HG02938 (cell line): ENCODE results near the gene FURIN.
"Not testable (repeated sequence)": the region's sequence is repeated elsewhere in the genome, so short reads cannot be mapped to it uniquely, and the experiment has no call there.

Experiments used
- ATAC-seq: cut with Tn5 transposase; IDR thresholded peaks from one replicate; pipeline ENCODE4 v1.9.1; 2021; ENCODE audit warnings: mild to moderate bottlenecking, moderate library complexity; ENCODE audit not compliant: unreplicated experiment

The FURIN gene

DNA sequence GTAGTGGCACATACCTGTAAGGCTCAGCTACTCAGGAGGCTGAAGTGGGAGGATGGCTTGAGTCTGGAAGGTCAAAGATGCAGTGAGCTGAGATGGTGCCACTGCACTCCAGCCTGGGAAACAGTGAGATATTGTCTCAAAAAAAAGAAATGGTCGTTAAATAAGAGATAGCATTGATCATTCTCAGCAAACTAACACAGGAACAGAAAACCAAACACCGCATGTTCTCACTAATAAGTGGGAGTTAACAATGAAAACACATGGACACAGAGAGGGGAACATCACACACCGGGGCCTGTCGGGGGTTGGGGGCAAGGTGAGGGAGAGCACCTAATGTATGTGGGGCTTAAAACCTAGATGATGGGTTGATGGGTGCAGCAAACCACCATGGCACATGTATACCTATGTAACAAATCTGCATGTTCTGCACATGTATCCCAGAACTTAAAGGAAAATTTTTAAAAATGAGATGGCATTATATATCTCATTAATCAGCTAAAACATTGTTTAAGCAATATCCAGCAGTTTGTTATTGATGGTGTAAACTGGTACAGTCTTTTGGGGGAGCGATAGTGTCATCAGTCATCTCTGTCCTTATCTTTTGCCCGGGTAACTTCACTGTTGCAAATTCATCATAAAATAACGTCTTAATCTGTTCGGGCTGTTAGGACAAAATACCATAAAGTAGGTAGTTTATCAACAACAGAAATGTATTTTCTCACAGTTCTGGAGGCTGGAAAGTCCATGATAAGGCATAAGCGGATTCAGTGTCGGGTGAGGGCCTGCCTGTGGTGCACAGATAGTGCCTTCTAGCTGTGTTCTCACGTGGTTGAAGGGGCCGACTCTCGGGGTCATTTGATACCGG, 33.0 kb downstream of the FURIN start:
- no peak for ATAC-seq

- peak; percentile 65 for ATAC-seq
These were observed 33.9 kb downstream of the FURIN start for GRCh38 chr15:90902040-90902839.

- ATAC-seq = peak; percentile 56
These were observed 34.7 kb downstream of the FURIN start, which contains the start of gene MAN2A2 for GRCh38 chr15:90902840-90903732. MAN2A2 (plus strand) TSS chr15:90903302; CDS start chr15:90904208, 906 bp downstream.

GRCh38 chr15:90903733-90904536, 35.5 kb downstream of the FURIN start:
- ATAC-seq = no peak

GRCh38 chr15:90904746-90905145, 36.4 kb downstream of the FURIN start:
- no peak for ATAC-seq

- no peak for ATAC-seq
These were observed 37.2 kb downstream of the FURIN start for GRCh38 chr15:90905306-90906180.

DNA sequence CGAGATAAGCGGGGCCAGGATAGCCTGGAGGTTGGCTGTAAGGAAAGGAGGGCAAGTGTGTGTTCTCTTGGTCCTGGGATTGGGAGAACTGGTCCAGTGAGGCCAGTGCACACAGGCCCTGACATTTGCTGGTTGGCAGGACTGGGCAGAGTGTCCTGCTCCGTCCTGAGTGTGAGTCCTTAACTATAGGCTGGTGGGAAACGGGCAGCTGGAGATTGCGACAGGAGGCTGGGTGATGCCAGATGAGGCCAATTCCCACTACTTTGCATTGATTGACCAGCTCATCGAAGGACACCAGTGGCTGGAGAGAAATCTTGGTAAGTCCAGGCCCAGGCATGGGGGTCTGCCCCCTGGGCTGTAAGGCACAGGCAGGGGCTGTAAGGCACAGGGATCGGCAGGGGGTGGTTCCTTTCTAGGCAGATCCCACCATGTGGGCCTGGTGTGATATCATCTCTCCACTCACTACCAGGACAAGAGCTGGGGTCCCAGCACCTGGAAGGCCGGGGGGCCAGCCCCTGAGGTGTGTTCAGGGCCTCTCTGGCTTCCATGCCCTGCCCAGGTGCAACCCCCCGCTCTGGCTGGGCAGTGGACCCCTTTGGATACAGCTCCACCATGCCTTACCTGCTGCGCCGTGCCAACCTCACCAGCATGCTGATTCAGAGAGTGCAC, 37.9 kb downstream of the FURIN start:
- ATAC-seq = no peak

GRCh38 chr15:90907051-90907660, 38.8 kb downstream of the FURIN start:
- ATAC-seq = no peak

- ATAC-seq = no peak
These were observed 39.6 kb downstream of the FURIN start for GRCh38 chr15:90907838-90908507.

DNA sequence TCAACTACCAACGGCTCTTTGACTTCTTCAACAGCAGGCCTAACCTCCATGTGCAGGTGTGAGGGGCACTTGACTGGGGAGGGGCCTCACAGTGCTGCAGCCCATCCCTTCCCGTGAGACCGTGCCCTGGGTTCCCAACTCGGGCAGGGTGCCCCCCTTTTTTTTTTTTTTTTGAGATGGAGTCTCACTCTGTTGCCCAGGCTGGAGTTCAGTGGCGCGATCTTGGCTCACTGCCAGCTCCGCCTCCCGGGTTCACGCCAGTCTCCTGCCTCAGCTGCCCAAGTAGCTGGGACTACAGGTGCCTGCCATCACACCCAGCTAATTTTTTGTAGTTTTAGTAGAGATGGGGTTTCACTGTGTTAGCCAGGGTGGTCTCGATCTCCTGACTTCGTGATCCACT, 41.1 kb downstream of the FURIN start:
- ATAC-seq = not testable (repeated sequence)

DNA sequence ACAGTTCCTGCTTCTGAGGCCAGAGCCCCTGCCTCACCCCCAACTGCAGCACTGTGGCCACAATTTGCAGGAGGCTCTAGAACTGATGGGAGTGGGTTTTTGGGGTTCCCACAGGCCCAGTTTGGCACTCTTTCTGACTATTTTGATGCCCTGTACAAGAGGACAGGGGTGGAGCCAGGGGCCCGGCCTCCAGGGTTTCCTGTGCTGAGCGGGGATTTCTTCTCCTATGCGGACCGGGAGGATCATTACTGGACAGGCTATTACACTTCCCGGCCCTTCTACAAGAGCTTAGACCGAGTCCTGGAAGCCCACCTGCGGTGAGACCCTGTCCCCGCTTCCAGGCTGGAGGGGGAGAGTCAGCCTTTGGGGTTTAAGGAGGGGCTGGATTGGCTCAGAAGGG, 41.6 kb downstream of the FURIN start:
- ATAC-seq = no peak

GRCh38 chr15:90910441-90911301, 42.3 kb downstream of the FURIN start:
- no peak for ATAC-seq

DNA sequence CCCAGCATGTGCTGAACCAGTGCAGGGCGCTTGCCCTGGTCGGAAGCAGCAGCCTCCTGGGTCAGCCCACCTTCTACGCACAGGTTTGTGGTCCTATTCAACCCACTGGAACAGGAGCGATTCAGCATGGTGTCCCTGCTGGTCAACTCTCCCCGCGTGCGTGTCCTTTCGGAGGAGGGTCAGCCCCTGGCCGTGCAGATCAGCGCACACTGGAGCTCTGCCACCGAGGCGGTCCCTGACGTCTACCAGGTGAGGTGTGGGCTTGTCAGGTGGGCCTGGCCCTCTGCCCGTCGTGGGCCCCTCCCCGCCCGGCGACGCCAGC, 42.9 kb downstream of the FURIN start:
- ATAC-seq = no peak

GRCh38 chr15:90911906-90912769, 43.8 kb downstream of the FURIN start:
- no peak for ATAC-seq

DNA sequence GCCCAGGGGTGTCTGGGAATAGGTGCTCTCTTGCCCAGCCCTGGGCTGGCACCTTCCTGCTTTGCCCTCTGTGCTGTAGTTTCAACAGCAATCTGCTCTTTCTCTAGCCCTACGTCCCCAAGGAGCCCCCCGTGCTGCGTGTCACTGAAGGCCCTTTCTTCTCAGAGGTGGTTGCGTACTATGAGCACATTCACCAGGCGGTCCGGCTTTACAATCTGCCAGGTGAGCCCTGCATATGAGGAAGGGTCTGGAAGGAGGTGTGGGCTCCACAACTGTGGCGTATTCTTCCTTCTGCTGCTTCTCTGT, 44.3 kb downstream of the FURIN start:
- no peak for ATAC-seq

GRCh38 chr15:90913398-90913944, 45.1 kb downstream of the FURIN start:
- no peak for ATAC-seq
